Smooth muscle cell (in vitro differentiated cells): ENCODE measurements around the gene HMOX1. TPM values are rescaled to one million over a fixed set of nuclear protein-coding genes. Genes with fewer than 3 reads are reported as not detected.

Experiments
- DNase-seq: peaks from one replicate; lab custom pipeline; 2025; ENCODE audit not compliant: unreplicated experiment; lab: John Stamatoyannopoulos, UW
- H2AFZ ChIP-seq: fragments of 200-600 bp; sonication (generic); 2 replicates; pipeline ENCODE4 v1.6.0; 2016; ENCODE audit warnings: antibody characterized with exemption, low read depth, mild to moderate bottlenecking
- H3F3A ChIP-seq: fragments of 200-600 bp; sonication (generic); 2 replicates; pipeline ENCODE4 v1.6.0; 2017; ENCODE audit warnings: antibody characterized with exemption, low read depth
- H3K27ac ChIP-seq: fragments of 200-600 bp; sonication (generic); 2 replicates; pipeline ENCODE4 v1.5.1; 2016; ENCODE audit warnings: low read depth, mild to moderate bottlenecking
- H3K27me3 ChIP-seq: fragments of 200-600 bp; sonication (generic); 2 replicates; pipeline ENCODE4 v1.6.1; 2016; ENCODE audit warnings: low read depth, mild to moderate bottlenecking
- H3K36me3 ChIP-seq: fragments of 200-600 bp; sonication (generic); 2 replicates; pipeline ENCODE4 v1.5.1; 2016; ENCODE audit warnings: low read depth
- H3K4me1 ChIP-seq: fragments of 200-600 bp; sonication (generic); 2 replicates; pipeline ENCODE4 v1.5.1; 2016; ENCODE audit warnings: low read depth
- H3K4me2 ChIP-seq: fragments of 200-600 bp; sonication (generic); 2 replicates; pipeline ENCODE4 v1.6.0; 2016; ENCODE audit warnings: mild to moderate bottlenecking
- H3K4me3 ChIP-seq: fragments of 200-600 bp; sonication (generic); 2 replicates; pipeline ENCODE4 v1.5.1; 2016; ENCODE audit warnings: mild to moderate bottlenecking
- H3K79me2 ChIP-seq: fragments of 200-600 bp; sonication (generic); 2 replicates; pipeline ENCODE4 v1.6.0; 2016; ENCODE audit warnings: low read depth, mild to moderate bottlenecking
- H3K9ac ChIP-seq: fragments of 200-600 bp; sonication (generic); 2 replicates; pipeline ENCODE4 v1.6.0; 2016; ENCODE audit warnings: low read depth
- H3K9me3 ChIP-seq: fragments of 200-600 bp; sonication (generic); replicated peaks from 2 replicates; pipeline ENCODE4 v1.5.1; 2016; ENCODE audit warnings: low read depth
- H4K20me1 ChIP-seq: fragments of 200-600 bp; sonication (generic); 2 replicates; pipeline ENCODE4 v1.6.0; 2016; ENCODE audit warnings: low read depth
- WGBS: methylation state at CpG from one replicate; pipeline ENCODE4 v1.1.7; 2016; ENCODE audit warnings: low lambda C conversion rate; 5-methylcytosine and 5-hydroxymethylcytosine counted together
- polyA plus RNA-seq: library from polyadenylated mRNA; unstranded; fragments of >200 nt; fragmentation: Nextera tagmentation; extraction: Ambion mirVana; gene quantifications from 2 replicates; pipeline ENCODE4 v1.2.1, GENCODE V29; 2016
- total RNA-seq: library from RNA; depleted of rRNA; stranded (reverse); fragments of >200 nt; gene quantifications from 2 replicates; pipeline ENCODE4 v1.2.3, GENCODE V29; 2014
- TF ChIP-seq, protein P1 (sequence below): fragments of 200-600 bp; sonication (generic); IDR thresholded peaks from 2 replicates; pipeline ENCODE4 v1.5.1; 2017; ENCODE audit warnings: borderline replicate concordance, mild to moderate bottlenecking, antibody characterized with exemption; ENCODE audit not compliant: insufficient read depth, poor library complexity, severe bottlenecking

HMOX1 gene
- total and polyA plus RNA-seq, 2 experiments from 2014 or later, result 7.7 to 13.7 TPM

- Histone ChIP-seq H3K4me2 (no peak overlapping the region), H3K9me3 (no peaks in the 10 kb centered on the region), H2AFZ (no peak overlapping the region), H3F3A (no peaks in the 10 kb centered on the region), H3K4me1 (peaks cover 4% of the 10 kb centered on the region), H3K79me2 (peaks cover 11% of the 10 kb centered on the region), H3K4me3 (no peak overlapping the region), H3K27me3 (no peaks in the 10 kb centered on the region), H3K36me3 (no peaks in the 10 kb centered on the region), H3K9ac (no peak overlapping the region), H3K27ac (no peak overlapping the region), H4K20me1 (no peaks in the 10 kb centered on the region)
- DNase-seq, result no peak
- TF ChIP-seq, protein P1, sequence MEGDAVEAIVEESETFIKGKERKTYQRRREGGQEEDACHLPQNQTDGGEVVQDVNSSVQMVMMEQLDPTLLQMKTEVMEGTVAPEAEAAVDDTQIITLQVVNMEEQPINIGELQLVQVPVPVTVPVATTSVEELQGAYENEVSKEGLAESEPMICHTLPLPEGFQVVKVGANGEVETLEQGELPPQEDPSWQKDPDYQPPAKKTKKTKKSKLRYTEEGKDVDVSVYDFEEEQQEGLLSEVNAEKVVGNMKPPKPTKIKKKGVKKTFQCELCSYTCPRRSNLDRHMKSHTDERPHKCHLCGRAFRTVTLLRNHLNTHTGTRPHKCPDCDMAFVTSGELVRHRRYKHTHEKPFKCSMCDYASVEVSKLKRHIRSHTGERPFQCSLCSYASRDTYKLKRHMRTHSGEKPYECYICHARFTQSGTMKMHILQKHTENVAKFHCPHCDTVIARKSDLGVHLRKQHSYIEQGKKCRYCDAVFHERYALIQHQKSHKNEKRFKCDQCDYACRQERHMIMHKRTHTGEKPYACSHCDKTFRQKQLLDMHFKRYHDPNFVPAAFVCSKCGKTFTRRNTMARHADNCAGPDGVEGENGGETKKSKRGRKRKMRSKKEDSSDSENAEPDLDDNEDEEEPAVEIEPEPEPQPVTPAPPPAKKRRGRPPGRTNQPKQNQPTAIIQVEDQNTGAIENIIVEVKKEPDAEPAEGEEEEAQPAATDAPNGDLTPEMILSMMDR, result no peak
- whole genome bisulfite sequencing, result 93% methylated on average over 5 of the region's 5 CpGs
Observed at GRCh38 chr22:35404176-35404575, 23.3 kb downstream of the HMOX1 start.

GRCh38 chr22:35406443-35406842 is 25.5 kb downstream of the HMOX1 start:
- Histone ChIP-seq H3K4me3 (no peak overlapping the region), H3K27ac (no peak overlapping the region), H3K27me3 (no peaks in the 10 kb centered on the region), H3K9me3 (no peaks in the 10 kb centered on the region), H2AFZ (no peak overlapping the region), H3K4me1 (no peaks in the 10 kb centered on the region), H3K4me2 (no peak overlapping the region), H3F3A (no peaks in the 10 kb centered on the region), H3K9ac (no peak overlapping the region), H4K20me1 (no peaks in the 10 kb centered on the region), H3K79me2 (no peaks in the 10 kb centered on the region), H3K36me3 (no peaks in the 10 kb centered on the region)
- TF ChIP-seq, protein P1, result no peak
- WGBS, result 94% methylated on average over 13 of the region's 13 CpGs
- no peak for DNase-seq

DNA sequence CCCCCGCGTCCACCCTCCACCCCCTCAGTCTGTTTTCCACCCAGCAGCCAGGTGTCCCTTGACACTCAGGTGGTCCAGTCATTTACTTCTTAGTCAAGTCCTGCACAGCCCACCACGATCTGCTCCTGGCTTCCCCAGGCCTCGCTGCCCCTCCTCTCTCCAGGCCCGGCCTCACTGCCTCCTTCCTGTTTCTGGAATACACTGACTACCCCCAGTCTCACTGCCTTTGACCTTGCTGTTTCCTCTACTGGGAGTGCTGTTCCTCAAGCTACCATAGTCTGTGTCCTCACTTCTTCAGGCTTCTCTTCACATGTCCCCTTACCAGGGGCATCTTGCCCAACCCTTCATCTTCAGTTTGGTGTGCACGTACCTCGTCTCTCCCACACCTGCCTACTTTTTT is 26.5 kb downstream of the HMOX1 start:
- no peaks in the 10 kb centered on the region for H3K36me3 ChIP-seq
- TF ChIP-seq, protein P1, result no peak
- H3K4me2 ChIP-seq, result no peak overlapping the region
- H2AFZ ChIP-seq, result no peak overlapping the region
- WGBS, result 83% methylated on average over 7 of the region's 7 CpGs
- no peaks in the 10 kb centered on the region for H3F3A ChIP-seq
- H3K4me3 ChIP-seq, result no peak overlapping the region
- H3K27me3 ChIP-seq, result no peaks in the 10 kb centered on the region
- no peaks in the 10 kb centered on the region for H4K20me1 ChIP-seq
- no peak overlapping the region for H3K9ac ChIP-seq
- no peaks in the 10 kb centered on the region for H3K4me1 ChIP-seq
- no peaks in the 10 kb centered on the region for H3K79me2 ChIP-seq
- no peak overlapping the region for H3K27ac ChIP-seq
- DNase-seq, result no peak
- no peaks in the 10 kb centered on the region for H3K9me3 ChIP-seq
